Liver (tissue), 9 donors: ENCODE data around the gene WNT7B. TPM values are rescaled to one million over a fixed set of nuclear protein-coding genes. Genes with fewer than 3 reads are reported as not detected.

Experiments
- DNase-seq: peaks from one replicate; pipeline ENCODE4 v3.0.0-alpha.2; 2017; ENCODE audit warnings: low spot score
- H3K27ac ChIP-seq, 2 donors: one replicate each; pipeline ENCODE4 v1.7.0; 2013; ENCODE audit warnings: inconsistent platforms in 2 of 2, low read length in 2 of 2, control low read depth in 1 of 2, low read depth in 1 of 2, mild to moderate bottlenecking in 1 of 2
- H3K27me3 ChIP-seq, 4 donors: one replicate each; pipeline versions ENCODE4 v1.6.1 to v1.7.0; 2013; ENCODE audit warnings: low read length in 3 of 4, inconsistent platforms in 1 of 4, mild to moderate bottlenecking in 1 of 4, moderate library complexity in 1 of 4; ENCODE audit not compliant: control insufficient read depth in 4 of 4, insufficient read depth in 4 of 4
- H3K36me3 ChIP-seq, 4 donors: one replicate each; pipeline versions ENCODE4 v1.6.1 to v1.7.0; 2013; ENCODE audit warnings: low read length in 3 of 4, mild to moderate bottlenecking in 3 of 4, low read depth in 1 of 4, moderate library complexity in 1 of 4; ENCODE audit not compliant: control insufficient read depth in 4 of 4, insufficient read depth in 3 of 4
- H3K4me1 ChIP-seq, 4 donors: one replicate each; pipeline versions ENCODE4 v1.6.1 to v1.7.0; 2013; ENCODE audit warnings: low read length in 3 of 4, mild to moderate bottlenecking in 3 of 4, moderate library complexity in 1 of 4; ENCODE audit not compliant: control insufficient read depth in 4 of 4, insufficient read depth in 4 of 4
- H3K4me3 ChIP-seq, 3 donors: one replicate each; pipeline versions ENCODE4 v1.6.1 to v1.7.0; 2013; ENCODE audit warnings: low read length in 3 of 3, control low read depth in 1 of 3, low read depth in 1 of 3, mild to moderate bottlenecking in 1 of 3
- H3K9ac ChIP-seq, 2 donors: one replicate each; pipeline ENCODE4 v1.7.0; 2013; ENCODE audit warnings: low read length in 2 of 2, mild to moderate bottlenecking in 2 of 2, moderate library complexity in 2 of 2, control low read depth in 1 of 2, low read depth in 1 of 2
- H3K9me3 ChIP-seq, 4 donors: one replicate each; pipeline versions ENCODE4 v1.6.1 to v1.7.0; 2013; ENCODE audit warnings: low read length in 3 of 4; ENCODE audit not compliant: control insufficient read depth in 4 of 4
- EGR1 ChIP-seq, 2 donors: IDR thresholded peaks; 2 replicates each; pipeline ENCODE4 v1.6.1; 2016 to 2018; ENCODE audit warnings: antibody characterized with exemption in 2 of 2, low read depth in 2 of 2
- FOXA1 ChIP-seq: IDR thresholded peaks from 2 replicates; pipeline ENCODE4 v1.6.1; 2016; ENCODE audit warnings: antibody characterized with exemption
- FOXA2 ChIP-seq: IDR thresholded peaks from 2 replicates; pipeline ENCODE4 v1.6.1; 2016; ENCODE audit warnings: antibody characterized with exemption
- GABPA ChIP-seq, 2 donors: IDR thresholded peaks in 1 of 2; conservative IDR thresholded peaks in 1 of 2; 2 replicates each; pipeline ENCODE4 v1.6.1; 2016; ENCODE audit warnings: antibody characterized with exemption in 2 of 2, mild to moderate bottlenecking in 1 of 2, moderate library complexity in 1 of 2
- HNF4G ChIP-seq: IDR thresholded peaks from 2 replicates; pipeline ENCODE4 v1.6.1; 2016; ENCODE audit warnings: antibody characterized with exemption
- JUND ChIP-seq, 2 donors: IDR thresholded peaks; 2 replicates each; pipeline ENCODE4 v1.6.1; 2016; ENCODE audit warnings: antibody characterized with exemption in 2 of 2
- NR2F2 ChIP-seq: IDR thresholded peaks from 2 replicates; pipeline ENCODE4 v1.6.1; 2016; ENCODE audit warnings: antibody characterized with exemption
- RAD21 ChIP-seq, 2 donors: IDR thresholded peaks; 2 replicates each; pipeline ENCODE4 v1.6.1; 2016; ENCODE audit warnings: antibody characterized with exemption in 2 of 2, mild to moderate bottlenecking in 2 of 2
- SP1 ChIP-seq: IDR thresholded peaks from 2 replicates; pipeline ENCODE4 v1.6.1; 2018; ENCODE audit warnings: antibody characterized with exemption, mild to moderate bottlenecking
- YY1 ChIP-seq: IDR thresholded peaks from 2 replicates; pipeline ENCODE4 v1.6.1; 2016; ENCODE audit warnings: antibody characterized with exemption, mild to moderate bottlenecking
- WGBS: extraction: QIAGEN DNeasy Blood & Tissue Kit; methylation state at CpG from one replicate; pipeline ENCODE4 v1.1.7; 2013; 5-methylcytosine and 5-hydroxymethylcytosine counted together
- polyA plus RNA-seq, 2 donors: library from polyadenylated mRNA; stranded (reverse) in 1 of 2; unstranded in 1 of 2; fragments of 200-250 nt in 1 of 2; fragments of >200 nt in 1 of 2; fragmentation: Nextera tagmentation in 1 of 2; extraction: Ambion mirVana in 1 of 2; gene quantifications; one replicate each; pipeline versions ENCODE4 v1.2.1 to v1.2.3, GENCODE V29; 2013 to 2015
- total RNA-seq, 2 donors: library from RNA; depleted of rRNA; stranded (reverse); fragments of >200 nt; gene quantifications; one replicate each; pipeline ENCODE4 v1.2.3, GENCODE V29; 2014
- TF ChIP-seq, protein P1 (sequence below): IDR thresholded peaks from 2 replicates; pipeline ENCODE4 v1.6.1; 2016; ENCODE audit warnings: antibody characterized with exemption
- TF ChIP-seq, protein P2 (sequence below): fragments of 150-350 bp; IDR thresholded peaks from 2 replicates; pipeline ENCODE4 v1.5.1; 2017; ENCODE audit warnings: improper control_type of control experiment, low read depth, low read length; ENCODE audit not compliant: missing input control
- TF ChIP-seq, protein P3 (sequence below): IDR thresholded peaks from 2 replicates; pipeline ENCODE4 v1.6.1; 2016; ENCODE audit warnings: antibody characterized with exemption
- donor health status: healthy.
- donor health status: healthy.
- donor health status: healthy.
- donor health status: healthy.
- donor health status: healthy.

WNT7B gene
- total and polyA plus RNA-seq, 4 donors: 0.06 to 0.28 TPM; not detected in 2

DNA sequence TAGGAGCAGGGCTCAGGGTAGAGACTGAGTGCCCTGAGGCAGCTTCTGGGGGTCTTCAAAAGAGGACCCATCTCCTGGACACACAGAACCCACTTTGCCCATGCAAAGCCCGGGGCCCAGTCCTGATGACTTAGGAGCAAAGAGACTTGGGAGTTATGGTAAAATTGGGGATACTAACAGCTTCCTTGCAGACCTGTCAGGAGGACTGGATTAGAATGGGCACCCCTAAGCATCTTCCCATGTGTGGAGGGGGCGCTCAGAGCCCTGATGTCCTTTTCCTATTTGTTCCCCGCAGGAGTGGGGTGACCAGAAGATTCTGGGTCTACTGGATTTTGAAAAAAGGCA lies 100.0 kb downstream of the WNT7B start:
- H3K27me3 ChIP-seq: peaks cover 0 to 9% (median 2%) of the 10 kb centered on the region in 4 donors
- H3K36me3 ChIP-seq: no peaks in the 10 kb centered on the region
- no peak for DNase-seq
- no peak overlapping the region for H3K4me3 ChIP-seq
- no peak overlapping the region for H3K27ac ChIP-seq
- H3K9me3 ChIP-seq: peaks cover 0 to 4% (median 1%) of the 10 kb centered on the region in 4 donors
- TF ChIP-seq NR2F2: no peak
- TF ChIP-seq SP1: no peak
- no peak for TF ChIP-seq FOXA1
- H3K9ac ChIP-seq: no peak overlapping the region
- no peaks in the 10 kb centered on the region for H3K4me1 ChIP-seq
- WGBS: 74% methylated on average over 3 of the region's 3 CpGs

DNA sequence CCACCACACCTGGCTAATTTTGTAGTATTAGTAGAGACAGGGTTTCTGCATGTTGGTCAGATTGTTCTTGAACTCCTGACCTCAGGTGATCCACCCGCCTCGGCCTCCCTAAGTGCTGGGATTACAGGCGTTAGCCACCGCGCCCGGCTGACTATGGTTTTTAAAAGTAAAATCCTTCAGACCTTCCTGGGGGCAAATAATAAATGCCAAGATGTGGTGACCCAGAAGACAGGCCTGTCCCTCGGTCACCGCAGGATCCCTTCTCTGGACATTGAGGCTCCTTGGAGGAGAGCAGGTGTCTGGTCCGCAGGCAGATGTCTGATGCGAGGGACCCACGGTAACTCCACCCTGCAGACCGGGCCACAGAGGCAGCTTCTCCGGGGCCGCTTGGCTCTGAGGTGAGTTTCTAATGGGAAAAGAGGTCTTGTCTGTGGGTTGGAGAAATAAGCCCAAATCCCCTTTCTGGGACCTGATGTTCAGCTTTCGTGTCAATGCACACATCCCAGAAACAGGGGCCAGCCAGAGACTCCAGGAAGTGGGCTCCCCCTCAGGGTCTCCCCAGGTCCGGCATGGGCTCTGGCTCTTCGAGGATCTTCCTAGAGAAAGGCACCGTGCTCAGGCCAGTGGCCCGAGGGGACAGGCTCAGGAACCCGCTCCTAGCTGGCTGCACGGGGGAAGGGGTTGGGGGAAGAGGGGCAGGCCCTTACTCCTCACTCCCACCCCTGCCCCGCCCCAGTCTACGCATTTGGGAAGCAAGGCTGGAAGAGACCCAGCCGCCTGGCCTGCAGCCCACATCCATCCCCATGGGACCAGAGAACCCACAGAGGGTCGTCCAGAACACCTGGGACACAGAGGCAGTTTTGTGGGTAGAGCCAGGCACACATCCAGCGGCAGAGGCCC lies 100.6 kb downstream of the WNT7B start:
- Histone ChIP-seq H3K9ac (no peak overlapping the region), H3K9me3 (peaks cover 0 to 4% (median 1%) of the 10 kb centered on the region in 4 donors), H3K36me3 (no peaks in the 10 kb centered on the region), H3K4me1 (no peaks in the 10 kb centered on the region), H3K27ac (no peak overlapping the region), H3K4me3 (no peak overlapping the region), H3K27me3 (peaks cover 0 to 8% (median 2%) of the 10 kb centered on the region in 4 donors)
- 86% methylated on average over 26 of the region's 26 CpGs for WGBS
- TF ChIP-seq NR2F2 (no peak), RAD21 (IDR thresholded peaks at IDR 0.05) (no peak), EGR1 (IDR thresholded peaks at IDR 0.05; ENCODE audit: low read depth in 2 of 2) (no peak), FOXA1 (no peak), SP1 (no peak), JUND (IDR thresholded peaks at IDR 0.05) (no peak), HNF4G (no peak), FOXA2 (no peak), YY1 (no peak)
- TF ChIP-seq, protein P1, sequence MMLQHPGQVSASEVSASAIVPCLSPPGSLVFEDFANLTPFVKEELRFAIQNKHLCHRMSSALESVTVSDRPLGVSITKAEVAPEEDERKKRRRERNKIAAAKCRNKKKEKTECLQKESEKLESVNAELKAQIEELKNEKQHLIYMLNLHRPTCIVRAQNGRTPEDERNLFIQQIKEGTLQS: no peak
- TF ChIP-seq, protein P2, sequence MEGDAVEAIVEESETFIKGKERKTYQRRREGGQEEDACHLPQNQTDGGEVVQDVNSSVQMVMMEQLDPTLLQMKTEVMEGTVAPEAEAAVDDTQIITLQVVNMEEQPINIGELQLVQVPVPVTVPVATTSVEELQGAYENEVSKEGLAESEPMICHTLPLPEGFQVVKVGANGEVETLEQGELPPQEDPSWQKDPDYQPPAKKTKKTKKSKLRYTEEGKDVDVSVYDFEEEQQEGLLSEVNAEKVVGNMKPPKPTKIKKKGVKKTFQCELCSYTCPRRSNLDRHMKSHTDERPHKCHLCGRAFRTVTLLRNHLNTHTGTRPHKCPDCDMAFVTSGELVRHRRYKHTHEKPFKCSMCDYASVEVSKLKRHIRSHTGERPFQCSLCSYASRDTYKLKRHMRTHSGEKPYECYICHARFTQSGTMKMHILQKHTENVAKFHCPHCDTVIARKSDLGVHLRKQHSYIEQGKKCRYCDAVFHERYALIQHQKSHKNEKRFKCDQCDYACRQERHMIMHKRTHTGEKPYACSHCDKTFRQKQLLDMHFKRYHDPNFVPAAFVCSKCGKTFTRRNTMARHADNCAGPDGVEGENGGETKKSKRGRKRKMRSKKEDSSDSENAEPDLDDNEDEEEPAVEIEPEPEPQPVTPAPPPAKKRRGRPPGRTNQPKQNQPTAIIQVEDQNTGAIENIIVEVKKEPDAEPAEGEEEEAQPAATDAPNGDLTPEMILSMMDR: no peak
- TF ChIP-seq, protein P3, sequence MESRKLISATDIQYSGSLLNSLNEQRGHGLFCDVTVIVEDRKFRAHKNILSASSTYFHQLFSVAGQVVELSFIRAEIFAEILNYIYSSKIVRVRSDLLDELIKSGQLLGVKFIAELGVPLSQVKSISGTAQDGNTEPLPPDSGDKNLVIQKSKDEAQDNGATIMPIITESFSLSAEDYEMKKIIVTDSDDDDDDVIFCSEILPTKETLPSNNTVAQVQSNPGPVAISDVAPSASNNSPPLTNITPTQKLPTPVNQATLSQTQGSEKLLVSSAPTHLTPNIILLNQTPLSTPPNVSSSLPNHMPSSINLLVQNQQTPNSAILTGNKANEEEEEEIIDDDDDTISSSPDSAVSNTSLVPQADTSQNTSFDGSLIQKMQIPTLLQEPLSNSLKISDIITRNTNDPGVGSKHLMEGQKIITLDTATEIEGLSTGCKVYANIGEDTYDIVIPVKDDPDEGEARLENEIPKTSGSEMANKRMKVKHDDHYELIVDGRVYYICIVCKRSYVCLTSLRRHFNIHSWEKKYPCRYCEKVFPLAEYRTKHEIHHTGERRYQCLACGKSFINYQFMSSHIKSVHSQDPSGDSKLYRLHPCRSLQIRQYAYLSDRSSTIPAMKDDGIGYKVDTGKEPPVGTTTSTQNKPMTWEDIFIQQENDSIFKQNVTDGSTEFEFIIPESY: no peak
- no peak for DNase-seq

DNA sequence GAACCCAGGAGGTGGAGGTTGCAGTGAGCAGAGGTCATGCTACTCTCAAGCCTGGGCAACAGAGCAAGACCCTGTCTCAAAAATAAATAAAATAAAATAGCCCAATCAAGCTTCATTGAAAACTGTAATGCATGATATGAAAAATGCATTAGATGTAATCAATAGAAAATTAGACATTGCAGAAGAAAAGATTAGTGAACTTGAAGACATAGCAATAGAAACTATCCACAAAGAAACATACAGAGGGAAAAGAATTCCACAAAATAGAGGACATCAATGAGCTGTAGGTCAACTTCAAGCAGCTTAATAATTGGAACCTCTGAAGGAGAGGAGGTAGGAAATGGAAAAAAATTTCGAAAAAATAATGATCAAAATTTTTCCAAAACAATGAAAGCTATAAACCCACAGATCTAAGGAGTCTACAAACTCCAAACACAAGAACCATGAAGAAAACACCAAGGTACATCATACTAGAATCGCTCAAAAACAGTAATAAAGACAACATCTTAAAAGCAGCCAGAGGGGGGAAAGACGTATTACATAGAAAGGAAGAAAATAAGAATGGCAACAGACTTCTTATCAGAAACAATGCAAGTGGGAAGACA lies 104.2 kb downstream of the WNT7B start:
- WGBS: 92% methylated on average over 3 of the region's 3 CpGs
- Histone ChIP-seq H3K9me3 (peaks cover 0 to 4% (median 1%) of the 10 kb centered on the region in 4 donors), H3K27ac (no peak overlapping the region), H3K9ac (no peak overlapping the region), H3K36me3 (no peaks in the 10 kb centered on the region), H3K27me3 (peaks cover 0 to 3% (median 2%) of the 10 kb centered on the region in 4 donors), H3K4me3 (no peak overlapping the region), H3K4me1 (no peaks in the 10 kb centered on the region)
- no peak for DNase-seq
- no peak for TF ChIP-seq GABPA (IDR thresholded peaks at IDR 0.05 in 1 of 2, conservative IDR thresholded peaks at IDR 0.05 in 1 of 2)
